ENCODE measurements around the gene CTIF. TPM values are rescaled to one million over a fixed set of nuclear protein-coding genes. Genes with fewer than 3 reads are reported as not detected.

The CTIF gene
- total RNA-seq, 4 donors from 2014 or later = 72.2 to 137 (median 86.5) TPM

- peaks cover 0 to 66% (median 14%) of the 10 kb centered on the region in 4 donors for H3K4me1 ChIP-seq
- no peak overlapping the region for H3K27ac ChIP-seq
- no peaks in the 10 kb centered on the region for H3K27me3 ChIP-seq
- 81 to 85% methylated on average over 13 of the region's 13 CpGs for WGBS, 2 donors
- no peaks in the 10 kb centered on the region for H3K36me3 ChIP-seq
- TF ChIP-seq CTCF (IDR thresholded peaks at IDR 0.05) (no peak), EP300 (IDR thresholded peaks at IDR 0.05) (no peak), POLR2A (IDR thresholded peaks at IDR 0.05) (no peak)
- H3K9me3 ChIP-seq = no peaks in the 10 kb centered on the region
- H3K4me3 ChIP-seq = no peak overlapping the region
- no peak for DNase-seq (ENCODE audit: low spot score in 2 of 2)
Observed at GRCh38 chr18:48736321-48737260, 197.8 kb downstream of the CTIF start.

GRCh38 chr18:48739266-48740067 is 200.6 kb downstream of the CTIF start:
- no peaks in the 10 kb centered on the region for H3K27me3 ChIP-seq
- DNase-seq (ENCODE audit: low spot score in 2 of 2) = no peak
- TF ChIP-seq POLR2A (IDR thresholded peaks at IDR 0.05) (no peak), CTCF (IDR thresholded peaks at IDR 0.05) (no peak), EP300 (IDR thresholded peaks at IDR 0.05) (no peak)
- no peaks in the 10 kb centered on the region for H3K9me3 ChIP-seq
- H3K36me3 ChIP-seq = no peaks in the 10 kb centered on the region
- H3K27ac ChIP-seq = peak overlapping the region in 2 of 4 donors; percentile 33 to 47
- H3K4me1 ChIP-seq = peaks cover 0 to 77% (median 15%) of the 10 kb centered on the region in 4 donors
- no peak overlapping the region for H3K4me3 ChIP-seq
- WGBS, 2 donors = 86 to 89% methylated on average over 15 to 16 of the region's 17 CpGs

- Histone ChIP-seq H3K27me3 (no peaks in the 10 kb centered on the region), H3K4me3 (no peak overlapping the region), H3K36me3 (no peaks in the 10 kb centered on the region), H3K27ac (peak overlapping the region in 2 of 4 donors; percentile 33 to 47), H3K4me1 (peaks cover 0 to 77% (median 15%) of the 10 kb centered on the region in 4 donors), H3K9me3 (no peaks in the 10 kb centered on the region)
- 73 to 80% methylated on average over 3 to 4 of the region's 4 CpGs for WGBS, 2 donors
- DNase-seq (ENCODE audit: low spot score in 2 of 2) = no peak
- TF ChIP-seq EP300 (IDR thresholded peaks at IDR 0.05) (no peak), POLR2A (IDR thresholded peaks at IDR 0.05) (no peak), CTCF (IDR thresholded peaks at IDR 0.05) (no peak)
Observed at GRCh38 chr18:48740068-48740440, 201.2 kb downstream of the CTIF start.

GRCh38 chr18:48740851-48741485 is 202.1 kb downstream of the CTIF start:
- no peaks in the 10 kb centered on the region for H3K27me3 ChIP-seq
- H3K4me1 ChIP-seq = peaks cover 0 to 77% (median 19%) of the 10 kb centered on the region in 4 donors
- DNase-seq (ENCODE audit: low spot score in 2 of 2) = no peak
- TF ChIP-seq CTCF (IDR thresholded peaks at IDR 0.05) = no peak
- TF ChIP-seq EP300 (IDR thresholded peaks at IDR 0.05) = no peak
- no peak for TF ChIP-seq POLR2A (IDR thresholded peaks at IDR 0.05)
- H3K9me3 ChIP-seq = no peaks in the 10 kb centered on the region
- H3K27ac ChIP-seq = no peak overlapping the region
- no peak overlapping the region for H3K4me3 ChIP-seq
- WGBS, 2 donors = 66 to 70% methylated on average over 5 to 6 of the region's 6 CpGs
- no peaks in the 10 kb centered on the region for H3K36me3 ChIP-seq
